ENCODE data around the gene OLFM1. TPM values are rescaled to one million over a fixed set of nuclear protein-coding genes. Genes with fewer than 3 reads are reported as not detected.

OLFM1 gene
- total RNA-seq, 2 donors from 2014 or later = 6.3 to 7.8 TPM

GRCh38 chr9:135145312-135145711 is 57.8 kb downstream of the OLFM1 start:
- TF ChIP-seq POLR2A (IDR thresholded peaks at IDR 0.05) (no peak), CTCF (IDR thresholded peaks at IDR 0.05) (no peak)
- ATAC-seq (no peak), DNase-seq (no peak)
- Histone ChIP-seq H3K4me1 (peaks cover 19% of the 10 kb centered on the region), H3K4me3 (no peak overlapping the region), H3K9me3 (no peaks in the 10 kb centered on the region), H3K27ac (peak overlapping the region in 2 of 4 donors; percentile 44 to 62), H3K36me3 (replicated peaks in 1 of 2; ENCODE audit: insufficient read depth in 1 of 2, low read depth in 2 of 2) (no peaks in the 10 kb centered on the region), H3K27me3 (no peaks in the 10 kb centered on the region)
- intact Hi-C loops (cut with DNase I) = no loop called here
- 75 to 77% methylated on average over 9 of the region's 9 CpGs for WGBS, 2 donors

GRCh38 chr9:135146241-135146640 is 58.8 kb downstream of the OLFM1 start:
- DNase-seq = no peak
- Histone ChIP-seq H3K4me3 (no peak overlapping the region), H3K36me3 (replicated peaks in 1 of 2; ENCODE audit: insufficient read depth in 1 of 2, low read depth in 2 of 2) (no peaks in the 10 kb centered on the region), H3K27me3 (no peaks in the 10 kb centered on the region), H3K27ac (no peak overlapping the region), H3K4me1 (peaks cover 19% of the 10 kb centered on the region), H3K9me3 (no peaks in the 10 kb centered on the region)
- intact Hi-C loops (cut with DNase I) = no loop called here
- no peak for ATAC-seq
- TF ChIP-seq CTCF (IDR thresholded peaks at IDR 0.05) = no peak
- no peak for TF ChIP-seq POLR2A (IDR thresholded peaks at IDR 0.05)
- 72 to 82% methylated on average over 4 of the region's 4 CpGs for WGBS, 2 donors

- Histone ChIP-seq H3K27me3 (no peaks in the 10 kb centered on the region), H3K9me3 (no peaks in the 10 kb centered on the region), H3K4me3 (no peak overlapping the region), H3K27ac (no peak overlapping the region), H3K36me3 (replicated peaks in 1 of 2; ENCODE audit: insufficient read depth in 1 of 2, low read depth in 2 of 2) (no peaks in the 10 kb centered on the region), H3K4me1 (peaks cover 19% of the 10 kb centered on the region)
- WGBS, 2 donors = 42 to 52% methylated on average over 5 to 16 of the region's 16 CpGs
- no peak for ATAC-seq
- DNase-seq = peak in 2 of 4 donors; percentile 12 to 26
- intact Hi-C loops (cut with DNase I) = no loop called here
- TF ChIP-seq POLR2A (IDR thresholded peaks at IDR 0.05) = no peak
- no peak for TF ChIP-seq CTCF (IDR thresholded peaks at IDR 0.05)
Observed at GRCh38 chr9:135146766-135147473, 59.5 kb downstream of the OLFM1 start.

- Histone ChIP-seq H3K4me3 (no peak overlapping the region), H3K27me3 (peaks cover 0 to 3% of the 10 kb centered on the region in 2 donors), H3K36me3 (replicated peaks in 1 of 2; ENCODE audit: insufficient read depth in 1 of 2, low read depth in 2 of 2) (no peaks in the 10 kb centered on the region), H3K27ac (no peak overlapping the region), H3K9me3 (no peaks in the 10 kb centered on the region), H3K4me1 (peaks cover 19% of the 10 kb centered on the region)
- ATAC-seq (no peak), DNase-seq (peak in 1 of 4 donors; percentile 32)
- intact Hi-C loops (cut with DNase I) = no loop called here
- 58 to 80% methylated on average over 1 to 12 of the region's 12 CpGs for WGBS, 2 donors
- TF ChIP-seq CTCF (IDR thresholded peaks at IDR 0.05) (no peak), POLR2A (IDR thresholded peaks at IDR 0.05) (no peak)
Observed at GRCh38 chr9:135147474-135147805, 60.0 kb downstream of the OLFM1 start.

GRCh38 chr9:135147938-135148337 is 60.5 kb downstream of the OLFM1 start:
- intact Hi-C loops (cut with DNase I) = no loop called here
- Histone ChIP-seq H3K27me3 (peaks cover 0 to 5% of the 10 kb centered on the region in 2 donors), H3K9me3 (no peaks in the 10 kb centered on the region), H3K4me3 (no peak overlapping the region), H3K27ac (no peak overlapping the region), H3K4me1 (peaks cover 19% of the 10 kb centered on the region), H3K36me3 (replicated peaks in 1 of 2; ENCODE audit: insufficient read depth in 1 of 2, low read depth in 2 of 2) (no peaks in the 10 kb centered on the region)
- 55% methylated on average over 7 of the region's 9 CpGs; no CpG with 5 or more reads in 1 of the 2 donors for WGBS, 2 donors
- ATAC-seq = no peak
- TF ChIP-seq POLR2A (IDR thresholded peaks at IDR 0.05) (no peak), CTCF (IDR thresholded peaks at IDR 0.05) (no peak)
- DNase-seq = no peak

Measured in body of pancreas (tissue), 4 donors.